NCI-H460 (cell line): Measurements from ENCODE around the gene TXNDC8. TPM values are rescaled to one million over a fixed set of nuclear protein-coding genes. Genes with fewer than 3 reads are reported as not detected.

ENCODE experiments used
- DNase-seq: peaks from one replicate; pipeline ENCODE4 v3.0.0-alpha.2; 2016; ENCODE audit warnings: low read depth; ENCODE audit errors: extremely low read depth
- total RNA-seq: library from RNA; depleted of rRNA; stranded (reverse); fragments of >200 nt; shearing (Covaris generic); gene quantifications from 2 replicates; pipeline ENCODE4 v1.2.3, GENCODE V29; 2014

TXNDC8 gene
- total RNA-seq, 1 experiment from 2014 or later, result not detected

GRCh38 chr9:110282739-110283081 is 55.0 kb downstream of the TXNDC8 start:
- no peak for DNase-seq

DNA sequence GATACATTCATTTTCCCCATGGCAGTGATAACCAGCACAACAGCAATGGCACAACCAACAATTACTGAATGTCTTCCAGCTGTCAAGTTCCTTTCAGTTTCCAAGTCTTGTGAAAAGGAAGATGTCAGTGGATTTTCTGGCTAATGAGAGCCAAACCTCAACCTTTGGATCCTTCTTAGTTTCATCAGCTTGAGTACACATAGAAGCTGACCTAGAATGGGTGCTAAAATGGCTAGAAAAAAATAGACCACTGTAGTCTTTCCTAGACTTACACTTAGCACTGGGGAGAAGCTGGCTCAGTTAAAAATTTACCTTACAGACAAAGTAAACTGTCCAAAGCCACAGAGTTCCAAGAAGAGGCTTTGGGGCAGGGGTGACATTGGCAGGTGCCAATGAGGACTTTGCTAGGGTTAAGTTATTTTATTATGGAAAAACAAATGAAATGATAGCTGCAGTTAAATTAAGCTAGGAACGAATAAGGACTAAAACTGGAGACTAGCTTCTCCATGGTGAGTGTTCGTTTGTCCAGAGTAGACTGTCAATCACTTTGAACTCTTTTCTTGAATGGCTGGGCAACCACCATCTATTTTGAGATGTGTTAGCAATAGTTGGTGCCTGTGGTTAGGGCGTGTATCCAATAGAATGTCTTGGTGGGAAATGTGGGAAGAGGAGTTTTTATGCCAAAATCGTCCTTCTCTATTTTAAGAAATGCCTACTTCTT is 55.5 kb downstream of the TXNDC8 start:
- no peak for DNase-seq

- no peak for DNase-seq
Measured at GRCh38 chr9:110278080-110278707, 59.5 kb downstream of the TXNDC8 start.

DNA sequence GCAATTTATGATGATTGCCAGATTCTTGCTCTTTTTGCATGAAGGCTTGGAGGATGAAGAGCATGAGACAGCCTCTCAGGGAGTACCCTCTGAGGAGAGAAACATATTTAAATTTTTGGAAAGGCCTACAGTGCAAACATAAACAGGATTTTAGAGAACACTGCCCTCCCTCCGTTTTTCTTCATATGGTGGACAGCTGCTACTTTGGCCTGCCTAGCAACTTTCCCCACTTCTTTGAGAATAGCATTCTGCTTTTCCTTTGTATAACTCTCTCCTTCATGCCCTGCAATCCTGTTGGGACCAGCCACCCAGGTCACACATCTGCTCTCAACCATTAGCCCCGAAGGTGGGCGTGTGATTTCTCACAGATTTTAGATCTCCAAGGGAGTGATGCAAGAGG is 60.9 kb downstream of the TXNDC8 start:
- no peak for DNase-seq

DNA sequence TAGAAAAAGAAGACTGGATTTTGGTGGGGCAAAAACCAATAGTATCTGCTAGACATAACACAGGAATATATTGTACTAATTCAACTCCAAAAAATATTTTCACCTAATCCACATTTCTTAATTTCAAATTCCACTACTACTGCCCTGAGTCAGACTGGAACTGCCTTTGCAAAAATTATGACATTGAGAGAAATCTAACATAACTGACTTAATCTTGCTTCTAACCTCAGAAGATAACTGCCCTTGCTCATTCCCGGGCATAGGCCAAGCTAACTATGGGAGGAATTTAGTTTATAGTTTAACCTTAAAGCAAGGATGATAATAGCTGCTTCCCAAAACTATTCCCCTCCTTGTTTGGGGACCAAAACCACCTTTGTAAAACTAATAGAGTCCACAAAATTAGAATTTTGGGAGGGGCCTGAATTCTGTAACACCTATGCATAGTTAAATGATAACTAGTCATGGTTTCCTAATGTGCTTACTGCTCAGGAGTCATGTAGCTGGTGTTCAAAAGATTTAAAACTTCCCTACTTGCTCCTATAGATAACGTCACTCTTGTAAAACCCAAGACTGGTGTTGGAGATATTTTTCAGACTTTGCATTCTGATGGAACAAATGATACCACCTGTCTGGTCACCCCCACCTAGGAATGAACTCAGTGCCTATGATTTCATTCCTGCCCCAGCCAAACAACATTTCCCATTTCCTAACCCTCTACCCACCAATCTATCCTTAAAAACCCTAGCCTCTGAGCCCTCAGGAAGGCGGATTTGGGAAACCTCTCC is 67.3 kb downstream of the TXNDC8 start:
- no peak for DNase-seq

DNA sequence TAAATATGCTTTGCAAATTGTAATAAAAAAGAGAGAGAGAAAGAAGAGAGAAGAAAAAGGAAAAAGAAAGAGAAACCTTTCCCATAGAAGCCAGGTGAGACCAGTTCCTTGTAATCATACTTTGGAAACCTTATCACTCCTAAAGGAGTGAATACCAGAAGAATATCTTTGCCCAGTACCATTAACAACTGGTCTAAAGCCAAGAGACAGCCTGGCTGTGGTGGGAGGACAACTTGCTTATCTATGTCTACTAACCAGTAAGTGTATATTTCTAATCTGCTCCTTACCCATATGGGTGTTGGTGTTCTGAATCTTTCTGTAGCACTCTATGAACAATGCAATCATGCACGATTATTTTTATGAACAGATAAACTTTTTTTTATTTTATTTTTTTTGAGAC is 70.9 kb downstream of the TXNDC8 start:
- DNase-seq, result no peak

DNA sequence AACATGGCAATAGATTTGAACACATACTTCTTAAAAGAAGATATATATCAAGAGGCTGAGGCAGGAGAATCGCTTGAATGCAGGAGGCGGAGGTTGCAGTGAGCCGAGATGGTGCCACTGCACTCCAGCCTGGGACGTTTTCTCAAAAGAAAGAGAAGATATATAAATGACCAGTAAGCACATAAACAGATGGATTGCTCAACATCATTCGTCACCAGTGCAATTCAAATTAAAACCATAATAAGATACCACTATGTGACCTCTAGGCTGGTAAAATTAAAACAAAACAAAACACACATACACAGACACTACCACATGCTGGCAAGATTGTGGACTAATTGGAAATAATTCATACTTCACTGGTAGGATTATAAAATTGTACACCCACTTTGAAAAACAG is 76.0 kb downstream of the TXNDC8 start:
- DNase-seq, result peak; percentile 31

DNA sequence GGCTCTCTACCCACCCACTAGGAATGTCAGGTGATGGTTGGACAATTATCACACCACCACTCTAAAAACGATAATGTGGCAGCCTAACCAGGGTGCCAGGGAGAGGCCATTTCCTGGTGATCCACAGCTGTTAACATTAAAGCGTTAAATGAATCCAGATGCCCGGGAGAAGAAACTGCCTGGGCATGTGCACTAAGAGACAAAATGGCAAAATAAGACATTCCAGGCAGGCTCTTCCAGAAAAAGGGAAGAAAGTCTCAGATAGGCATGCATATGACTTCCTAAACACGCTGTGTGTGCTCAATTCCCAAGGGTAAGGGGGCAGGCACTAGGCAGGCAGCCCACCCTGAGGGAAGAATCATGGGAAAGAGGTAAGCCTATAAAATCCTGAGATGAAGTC is 76.8 kb downstream of the TXNDC8 start:
- DNase-seq, result peak; percentile 50

- DNase-seq, result no peak
Measured at GRCh38 chr9:110259566-110259965, 78.1 kb downstream of the TXNDC8 start.

- no peak for DNase-seq
Measured at GRCh38 chr9:110258690-110259091, 79.0 kb downstream of the TXNDC8 start.

- DNase-seq, result no peak
Measured at GRCh38 chr9:110257956-110258355, 79.7 kb downstream of the TXNDC8 start.

GRCh38 chr9:110257097-110257841 is 80.4 kb downstream of the TXNDC8 start:
- DNase-seq, result peak; percentile 47

GRCh38 chr9:110256380-110257096 is 81.1 kb downstream of the TXNDC8 start, which contains the start of gene TXN:
Gene TXN (minus strand): TSS chr9:110256507. CDS start chr9:110256435, 72 bp downstream.
- DNase-seq, result peak; percentile 97

- DNase-seq, result peak; percentile 45
Measured at GRCh38 chr9:110255463-110256379, 81.9 kb downstream of the TXNDC8 start.

GRCh38 chr9:110255034-110255462 is 82.6 kb downstream of the TXNDC8 start:
- DNase-seq, result no peak

DNA sequence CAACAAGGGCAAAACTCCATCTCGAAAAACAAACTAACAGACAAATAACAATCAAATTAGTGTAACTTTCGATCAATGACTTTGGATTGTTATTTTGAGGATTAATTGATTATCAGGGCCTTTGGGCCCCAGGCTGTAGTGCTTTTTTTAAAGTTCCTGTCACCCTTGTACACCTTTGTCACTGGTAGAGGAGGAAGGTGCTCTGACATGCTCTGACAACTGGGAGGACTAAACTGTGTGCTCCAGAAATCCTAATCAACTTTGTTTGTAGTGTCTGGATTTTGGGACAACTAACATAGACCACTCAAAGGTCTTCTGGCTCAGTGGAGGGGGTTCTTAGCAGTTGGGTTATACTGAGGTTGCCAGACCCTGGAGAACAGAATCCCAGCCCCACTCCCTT is 83.2 kb downstream of the TXNDC8 start:
- DNase-seq, result no peak
